GM23338 (cell line): ENCODE data around the gene CLSTN2. TPM values are rescaled to one million over a fixed set of nuclear protein-coding genes. Genes with fewer than 3 reads are reported as not detected.

Experiments
- ATAC-seq: fragments of 200-7000 bp; cut with Tn5 transposase; 3 replicates; pipeline ENCODE4 v1.9.1; 2020
- DNase-seq: peaks from one replicate; pipeline ENCODE4 v3.0.0-alpha.2; 2015; ENCODE audit warnings: low spot score
- H2AFZ ChIP-seq: fragments of 200-600 bp; sonication (generic); 2 replicates; pipeline ENCODE4 v1.8.0; 2016; ENCODE audit warnings: antibody characterized with exemption, mild to moderate bottlenecking, moderate library complexity
- H3F3A ChIP-seq: fragments of 200-600 bp; sonication (generic); replicated peaks from 2 replicates; pipeline ENCODE4 v1.8.0; 2017; ENCODE audit warnings: antibody characterized with exemption, mixed run types, low read depth
- H3K27ac ChIP-seq: fragments of 200-600 bp; sonication (generic); 2 replicates; pipeline ENCODE4 v1.6.1; 2016; ENCODE audit warnings: low read depth
- H3K27me3 ChIP-seq: fragments of 200-600 bp; sonication (generic); 2 replicates; pipeline ENCODE4 v1.8.0; 2016; ENCODE audit warnings: mild to moderate bottlenecking, mixed run types, moderate library complexity; ENCODE audit not compliant: insufficient read depth
- H3K36me3 ChIP-seq: fragments of 200-600 bp; sonication (generic); 2 replicates; pipeline ENCODE4 v1.8.0; 2016; ENCODE audit warnings: mild to moderate bottlenecking; ENCODE audit not compliant: insufficient read depth
- H3K4me1 ChIP-seq: fragments of 200-600 bp; sonication (generic); 2 replicates; pipeline ENCODE4 v1.8.0; 2016; ENCODE audit warnings: mild to moderate bottlenecking, moderate library complexity; ENCODE audit not compliant: insufficient read depth
- H3K4me2 ChIP-seq: fragments of 200-600 bp; sonication (generic); 2 replicates; pipeline ENCODE4 v1.7.1; 2017; ENCODE audit warnings: mixed run types
- H3K4me3 ChIP-seq: fragments of 200-600 bp; sonication (generic); 2 replicates; pipeline ENCODE4 v1.6.1; 2016; ENCODE audit warnings: mixed run types
- H3K79me2 ChIP-seq: fragments of 200-600 bp; sonication (generic); replicated peaks from 2 replicates; pipeline ENCODE4 v1.8.0; 2017; ENCODE audit warnings: mild to moderate bottlenecking; ENCODE audit not compliant: insufficient read depth
- H3K9me2 ChIP-seq: fragments of 200-600 bp; sonication (generic); 2 replicates; pipeline ENCODE4 v1.8.0; 2017; ENCODE audit not compliant: insufficient read depth
- H4K20me1 ChIP-seq: fragments of 200-600 bp; sonication (generic); replicated peaks from 2 replicates; pipeline ENCODE4 v1.8.0; 2017; ENCODE audit warnings: mild to moderate bottlenecking; ENCODE audit not compliant: insufficient read depth
- H3K27ac Mint-ChIP-seq: 2 replicates; pipeline ENCODE4 v1.8.0; 2020; ENCODE audit warnings: inconsistent platforms, mild to moderate bottlenecking, moderate library complexity, mixed read lengths
- H3K27me3 Mint-ChIP-seq: 3 replicates; pipeline ENCODE4 v1.8.0; 2022; ENCODE audit warnings: low read depth, mild to moderate bottlenecking, moderate library complexity, mixed read lengths, inconsistent platforms; ENCODE audit not compliant: insufficient read depth, poor library complexity
- H3K36me3 Mint-ChIP-seq: 3 replicates; pipeline ENCODE4 v1.8.0; 2021; ENCODE audit warnings: low read depth, mild to moderate bottlenecking, inconsistent platforms, moderate library complexity, mixed read lengths
- H3K4me1 Mint-ChIP-seq: 3 replicates; pipeline ENCODE4 v1.8.0; 2020; ENCODE audit warnings: mild to moderate bottlenecking, inconsistent platforms, mixed read lengths
- H3K4me3 Mint-ChIP-seq: 3 replicates; pipeline ENCODE4 v1.8.0; 2021; ENCODE audit warnings: moderate library complexity, mild to moderate bottlenecking, inconsistent platforms, mixed read lengths
- H3K9me3 Mint-ChIP-seq: 3 replicates; pipeline ENCODE4 v1.8.0; 2020; ENCODE audit warnings: moderate library complexity, mild to moderate bottlenecking, inconsistent platforms, mixed read lengths
- EZH2 ChIP-seq: fragments of 200-600 bp; sonication (generic); IDR thresholded peaks from one replicate; pipeline ENCODE4 v1.8.0; 2017; ENCODE audit warnings: antibody characterized with exemption, mild to moderate bottlenecking, low read depth; ENCODE audit not compliant: unreplicated experiment
- EZH2phosphoT487 ChIP-seq: fragments of 200-600 bp; sonication (generic); IDR thresholded peaks from one replicate; pipeline ENCODE4 v1.8.1; 2018; ENCODE audit warnings: antibody characterized with exemption; ENCODE audit not compliant: unreplicated experiment
- JUNB ChIP-seq: IDR thresholded peaks from one replicate; pipeline ENCODE4 v1.6.1; 2016; ENCODE audit warnings: antibody characterized with exemption; ENCODE audit not compliant: unreplicated experiment
- POLR2AphosphoS5 ChIP-seq: IDR thresholded peaks from 2 replicates; pipeline ENCODE4 v1.6.1; 2016; ENCODE audit warnings: antibody characterized with exemption, low read depth
- REST ChIP-seq: IDR thresholded peaks from one replicate; pipeline ENCODE4 v1.6.1; 2018; ENCODE audit warnings: antibody characterized with exemption; ENCODE audit not compliant: unreplicated experiment
- ZNF114 ChIP-seq: fragments of 250-450 bp; sonication (Bioruptor Pico); IDR thresholded peaks from 2 replicates; pipeline ENCODE4 v1.5.0; 2020; ENCODE audit warnings: mild to moderate bottlenecking, moderate library complexity
- ZNF331 ChIP-seq: fragments of 250-450 bp; sonication (Bioruptor Pico); IDR thresholded peaks from 2 replicates; pipeline ENCODE4 v1.5.0; 2020; ENCODE audit warnings: low read depth, mild to moderate bottlenecking, moderate library complexity
- ZNF462 ChIP-seq: fragments of 250-450 bp; sonication (Bioruptor Pico); IDR thresholded peaks from 2 replicates; pipeline ENCODE4 v1.5.0; 2020; ENCODE audit warnings: mild to moderate bottlenecking, moderate library complexity
- polyA plus RNA-seq: library from polyadenylated mRNA; unstranded; fragments of >200 nt; fragmentation: Nextera tagmentation; extraction: Ambion mirVana; gene quantifications from 2 replicates; pipeline ENCODE4 v1.2.1, GENCODE V29; 2016
- total RNA-seq: library from RNA; depleted of rRNA; stranded (reverse); fragments of >200 nt; shearing (Covaris generic); gene quantifications from 2 replicates; pipeline ENCODE4 v1.2.3, GENCODE V29; 2014

CLSTN2 gene
- total and polyA plus RNA-seq, 2 experiments from 2014 or later: 0.11 to 0.83 TPM

GRCh38 chr3:140247775-140248174 is 312.8 kb downstream of the CLSTN2 start:
- Mint-ChIP-seq H3K27me3 (peaks cover 4% of the 10 kb centered on the region), H3K27ac (no peak overlapping the region), H3K36me3 (no peaks in the 10 kb centered on the region), H3K9me3 (no peaks in the 10 kb centered on the region), H3K4me3 (no peak overlapping the region), H3K4me1 (peaks cover 35% of the 10 kb centered on the region)
- Histone ChIP-seq H3K4me1 (peaks cover 6% of the 10 kb centered on the region), H3K27ac (no peak overlapping the region), H3K79me2 (no peaks in the 10 kb centered on the region), H2AFZ (no peak overlapping the region; the same call in 1 of the 2 replicates), H3K36me3 (no peaks in the 10 kb centered on the region), H4K20me1 (no peaks in the 10 kb centered on the region), H3K4me3 (no peak overlapping the region), H3K4me2 (no peak overlapping the region), H3K9me2 (peaks cover 3% of the 10 kb centered on the region; the same call in 1 of the 2 replicates), H3K27me3 (no peaks in the 10 kb centered on the region), H3F3A (no peaks in the 10 kb centered on the region)
- TF ChIP-seq ZNF462 (CRISPR knock-in tag): no peak
- ATAC-seq (no peak), DNase-seq (no peak)

- no peaks in the 10 kb centered on the region for H4K20me1 ChIP-seq
- DNase-seq (no peak), ATAC-seq (no peak)
- H3K27ac Mint-ChIP-seq: no peak overlapping the region
- no peaks in the 10 kb centered on the region for H3K36me3 Mint-ChIP-seq
- no peak overlapping the region for H3K4me3 Mint-ChIP-seq
- TF ChIP-seq ZNF331 (CRISPR knock-in tag) (no peak), POLR2AphosphoS5 (no peak), ZNF114 (no peak), EZH2phosphoT487 (no peak), EZH2 (no peak), JUNB (no peak), REST (no peak)
- no peaks in the 10 kb centered on the region for H3K79me2 ChIP-seq
- no peak overlapping the region for H2AFZ ChIP-seq
- H3K9me2 ChIP-seq: peaks cover 3% of the 10 kb centered on the region; the same call in 1 of the 2 replicates
- H3K4me3 ChIP-seq: no peak overlapping the region
- no peaks in the 10 kb centered on the region for H3K36me3 ChIP-seq
- H3K9me3 Mint-ChIP-seq: no peaks in the 10 kb centered on the region
- H3K4me2 ChIP-seq: no peak overlapping the region
- no peaks in the 10 kb centered on the region for H3K27me3 ChIP-seq
- no peak overlapping the region for H3K27ac ChIP-seq
- H3K4me1 ChIP-seq: peaks cover 6% of the 10 kb centered on the region
- H3K4me1 Mint-ChIP-seq: peaks cover 35% of the 10 kb centered on the region
- H3F3A ChIP-seq: no peaks in the 10 kb centered on the region
- H3K27me3 Mint-ChIP-seq: peaks cover 4% of the 10 kb centered on the region
These were observed 314.2 kb downstream of the CLSTN2 start for GRCh38 chr3:140249188-140249587.
